ENCODE data around the gene GLB1L3.

GLB1L3 gene

DNA sequence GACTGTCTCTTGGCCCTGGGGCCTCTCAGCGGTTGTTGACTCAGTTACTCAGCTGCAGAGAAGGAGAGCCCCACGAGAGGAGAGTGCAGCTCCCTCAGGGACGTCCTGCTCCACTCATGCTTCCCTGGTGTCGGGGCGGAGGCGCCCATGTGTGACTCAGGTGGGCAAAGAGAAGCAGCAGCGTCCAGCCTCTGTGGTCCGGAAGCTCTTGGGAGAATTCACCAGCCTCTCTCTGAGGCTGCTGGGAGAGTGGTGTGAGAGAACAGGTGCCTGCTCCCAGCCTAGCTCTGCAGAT is 81.3 kb downstream of the GLB1L3 start:
- DNase-seq (ENCODE audit: extremely low read depth, low read depth), result no peak
- TF ChIP-seq, protein P1, sequence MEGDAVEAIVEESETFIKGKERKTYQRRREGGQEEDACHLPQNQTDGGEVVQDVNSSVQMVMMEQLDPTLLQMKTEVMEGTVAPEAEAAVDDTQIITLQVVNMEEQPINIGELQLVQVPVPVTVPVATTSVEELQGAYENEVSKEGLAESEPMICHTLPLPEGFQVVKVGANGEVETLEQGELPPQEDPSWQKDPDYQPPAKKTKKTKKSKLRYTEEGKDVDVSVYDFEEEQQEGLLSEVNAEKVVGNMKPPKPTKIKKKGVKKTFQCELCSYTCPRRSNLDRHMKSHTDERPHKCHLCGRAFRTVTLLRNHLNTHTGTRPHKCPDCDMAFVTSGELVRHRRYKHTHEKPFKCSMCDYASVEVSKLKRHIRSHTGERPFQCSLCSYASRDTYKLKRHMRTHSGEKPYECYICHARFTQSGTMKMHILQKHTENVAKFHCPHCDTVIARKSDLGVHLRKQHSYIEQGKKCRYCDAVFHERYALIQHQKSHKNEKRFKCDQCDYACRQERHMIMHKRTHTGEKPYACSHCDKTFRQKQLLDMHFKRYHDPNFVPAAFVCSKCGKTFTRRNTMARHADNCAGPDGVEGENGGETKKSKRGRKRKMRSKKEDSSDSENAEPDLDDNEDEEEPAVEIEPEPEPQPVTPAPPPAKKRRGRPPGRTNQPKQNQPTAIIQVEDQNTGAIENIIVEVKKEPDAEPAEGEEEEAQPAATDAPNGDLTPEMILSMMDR (IDR thresholded peaks at IDR 0.05; ENCODE audit: low read depth, low read length), result no peak

DNA sequence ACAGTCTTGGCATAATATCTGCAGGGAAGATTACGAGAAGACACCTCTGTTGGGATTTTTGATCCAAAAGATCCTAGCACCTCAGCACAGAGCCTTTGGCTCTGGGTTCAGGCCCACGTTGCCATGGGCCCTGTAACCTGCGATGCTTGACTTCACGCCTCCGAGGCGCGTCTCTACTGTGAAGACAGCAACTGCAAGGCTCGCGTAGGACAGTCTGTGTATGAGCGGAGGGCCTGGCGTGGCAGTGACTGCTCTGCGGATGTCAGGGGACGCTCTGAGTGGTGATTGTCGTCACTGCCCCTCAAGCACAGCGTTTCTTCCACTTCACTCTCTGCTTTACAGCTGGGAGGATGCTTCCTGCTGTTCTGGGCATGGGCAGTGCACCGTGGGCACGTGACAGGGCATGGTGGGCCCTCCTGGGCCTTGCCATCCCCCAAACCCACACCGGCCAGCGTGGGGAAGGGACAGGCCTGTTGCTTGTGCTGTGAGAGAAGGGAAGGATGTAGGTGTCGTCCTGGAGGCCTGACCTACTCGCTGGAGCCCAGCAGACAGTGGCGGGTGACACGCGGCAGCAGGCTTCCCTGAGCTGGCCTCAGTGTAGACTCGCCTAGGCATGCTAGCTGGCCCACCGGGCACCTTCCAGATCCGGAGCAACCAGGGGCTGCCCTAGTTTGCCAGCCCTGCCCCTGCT is 82.1 kb downstream of the GLB1L3 start:
- DNase-seq (ENCODE audit: extremely low read depth, low read depth), result no peak
- TF ChIP-seq, protein P1 (IDR thresholded peaks at IDR 0.05; ENCODE audit: low read depth, low read length), result no peak

DNA sequence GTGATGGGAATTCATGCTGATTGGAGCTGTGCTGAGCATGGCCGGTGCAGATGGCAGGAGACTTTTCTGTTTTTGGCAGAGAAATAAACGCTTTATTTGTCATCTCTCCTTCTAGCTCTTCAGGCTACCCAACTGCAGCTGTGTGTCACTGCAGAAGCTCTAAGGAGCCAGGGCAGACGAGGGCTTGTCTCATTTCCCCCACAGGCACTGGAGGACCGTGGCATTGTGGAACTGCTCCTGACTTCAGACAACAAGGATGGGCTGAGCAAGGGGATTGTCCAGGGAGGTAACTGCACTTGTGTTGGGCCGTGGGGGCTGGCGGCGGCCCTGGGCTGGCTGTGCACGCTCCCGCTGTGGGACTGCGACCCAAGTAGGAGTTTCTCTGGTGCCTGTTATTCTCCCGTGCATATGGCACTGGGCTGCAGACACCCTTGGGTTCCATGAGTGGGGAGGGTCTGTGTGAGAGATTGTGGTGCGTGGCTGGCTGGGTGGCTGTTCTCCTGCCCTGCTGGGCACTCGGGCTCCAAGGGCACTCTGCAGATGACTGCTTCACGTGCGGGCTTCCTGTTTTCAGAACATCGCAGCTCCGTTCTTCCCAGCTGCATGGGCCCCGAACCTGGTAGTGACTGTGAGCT is 82.8 kb downstream of the GLB1L3 start:
- TF ChIP-seq, protein P1 (IDR thresholded peaks at IDR 0.05; ENCODE audit: low read depth, low read length), result no peak
- DNase-seq (ENCODE audit: extremely low read depth, low read depth), result no peak

DNA sequence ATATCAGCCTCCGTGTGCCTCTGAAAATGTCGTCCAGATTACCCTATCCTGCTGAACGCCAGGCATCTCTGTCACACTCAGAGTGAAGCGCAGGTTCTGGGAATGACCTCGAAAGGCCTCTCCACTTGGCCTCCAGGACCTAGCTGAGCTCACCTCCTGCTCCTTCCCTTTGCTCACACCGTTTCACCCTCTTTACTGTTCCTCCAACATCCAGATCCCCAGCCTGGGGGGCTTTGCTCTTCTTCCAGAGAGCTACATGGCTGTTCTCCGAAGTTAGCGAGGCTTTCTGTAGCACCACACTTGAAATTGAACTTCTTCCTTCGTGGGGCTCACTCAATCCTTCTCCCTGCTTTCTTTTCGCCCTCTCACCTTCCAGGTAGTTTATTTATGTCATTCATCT is 83.5 kb downstream of the GLB1L3 start:
- no peak for DNase-seq (ENCODE audit: extremely low read depth, low read depth)
- TF ChIP-seq, protein P1 (IDR thresholded peaks at IDR 0.05; ENCODE audit: low read depth, low read length), result no peak

DNA sequence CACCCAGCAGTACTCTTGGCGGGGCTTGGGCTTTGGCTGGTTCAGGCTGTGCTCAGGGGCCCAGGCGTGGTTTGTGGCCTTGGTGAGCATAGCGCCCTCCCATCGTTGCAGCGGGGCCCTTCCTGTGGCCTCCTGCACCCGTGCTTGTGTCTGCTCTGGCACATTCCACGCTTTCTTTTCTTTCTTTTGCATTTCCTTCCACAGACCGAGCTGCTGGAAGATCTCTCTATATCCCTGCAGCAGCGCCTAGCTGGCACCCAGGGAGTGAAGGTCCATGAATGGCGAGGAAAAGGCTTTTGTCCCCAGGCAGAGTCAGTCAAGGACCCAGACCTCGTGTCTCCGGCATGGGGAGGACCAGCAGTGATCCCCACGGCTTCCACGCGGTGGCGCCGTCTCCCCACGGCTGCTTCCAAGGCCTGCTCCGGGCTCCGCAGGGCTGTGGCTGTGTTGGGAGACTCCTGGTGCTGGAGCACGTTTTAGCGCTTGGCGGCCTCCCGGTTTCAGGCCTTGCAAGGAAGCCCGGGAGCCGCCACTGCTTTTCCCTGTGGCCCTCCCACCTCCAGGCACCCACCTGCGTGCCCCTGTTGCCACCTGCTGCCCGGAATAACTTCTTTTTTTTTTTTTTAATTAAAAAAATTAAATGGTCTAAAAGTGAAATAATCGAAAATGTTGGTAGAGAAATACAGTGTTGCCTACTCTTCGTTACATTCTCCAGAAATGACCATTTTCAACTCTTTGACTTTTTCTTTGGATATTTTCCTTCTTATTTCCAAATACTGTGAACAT is 84.1 kb downstream of the GLB1L3 start:
- TF ChIP-seq, protein P1 (IDR thresholded peaks at IDR 0.05; ENCODE audit: low read depth, low read length), result peak; percentile 53
- no peak for DNase-seq (ENCODE audit: extremely low read depth, low read depth)

DNA sequence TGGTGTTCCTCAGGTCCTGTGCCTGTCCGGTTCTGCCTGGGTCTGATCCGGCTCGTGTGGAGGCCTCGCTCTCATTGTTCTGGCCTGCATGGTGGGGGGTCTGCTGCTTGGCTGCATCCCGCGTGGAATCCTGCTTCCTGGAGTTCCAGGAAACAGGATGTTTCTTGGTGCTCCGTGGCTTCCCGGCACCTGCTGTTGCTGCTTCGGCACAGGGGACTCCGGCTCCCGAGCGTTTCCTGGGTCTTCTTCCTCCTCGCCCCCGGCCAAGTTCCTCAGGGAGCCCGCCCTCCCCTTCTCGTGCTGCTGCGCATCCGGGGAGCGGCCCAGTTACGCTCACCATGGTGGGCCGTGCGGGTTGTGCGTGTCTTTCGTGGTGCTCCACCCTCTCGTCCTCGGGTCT is 85.5 kb downstream of the GLB1L3 start:
- no peak for DNase-seq (ENCODE audit: extremely low read depth, low read depth)
- TF ChIP-seq, protein P1 (IDR thresholded peaks at IDR 0.05; ENCODE audit: low read depth, low read length), result no peak
